Activated naive CD4-positive, alpha-beta T cell treated with anti-CD3 and anti-CD28 coated beads, Interleukin-2, amount 10 ng/mL, durations not matched to agents 7 days and 5 days (primary cell): Measurements from ENCODE around the gene RBM46.

Source experiments
- CTCF ChIA-PET: fragments of 350-600 bp; sonication (Branson Sonifier 250); formaldehyde crosslinking; loops from one replicate; lab custom pipeline; 2021; ENCODE audit warnings: antibody characterized with exemption; lab: Charles Lee
- DNase-seq: peaks from one replicate; pipeline ENCODE4 v3.0.0-alpha.2; 2020
- H3K27ac Mint-ChIP-seq: one replicate; pipeline ENCODE4 v1.8.0; 2021; ENCODE audit warnings: mild to moderate bottlenecking, moderate library complexity, mixed read lengths
- H3K27me3 Mint-ChIP-seq: one replicate; pipeline ENCODE4 v1.8.0; 2021; ENCODE audit warnings: mild to moderate bottlenecking, mixed read lengths
- H3K36me3 Mint-ChIP-seq: one replicate; pipeline ENCODE4 v1.8.0; 2021; ENCODE audit warnings: mixed read lengths
- H3K4me1 Mint-ChIP-seq: one replicate; pipeline ENCODE4 v1.8.0; 2021; ENCODE audit warnings: mixed read lengths
- H3K4me3 Mint-ChIP-seq: one replicate; pipeline ENCODE4 v1.8.0; 2021; ENCODE audit warnings: mild to moderate bottlenecking, moderate library complexity, mixed read lengths
- H3K9me3 Mint-ChIP-seq: one replicate; pipeline ENCODE4 v1.8.0; 2021; ENCODE audit warnings: mixed read lengths

The RBM46 gene

DNA sequence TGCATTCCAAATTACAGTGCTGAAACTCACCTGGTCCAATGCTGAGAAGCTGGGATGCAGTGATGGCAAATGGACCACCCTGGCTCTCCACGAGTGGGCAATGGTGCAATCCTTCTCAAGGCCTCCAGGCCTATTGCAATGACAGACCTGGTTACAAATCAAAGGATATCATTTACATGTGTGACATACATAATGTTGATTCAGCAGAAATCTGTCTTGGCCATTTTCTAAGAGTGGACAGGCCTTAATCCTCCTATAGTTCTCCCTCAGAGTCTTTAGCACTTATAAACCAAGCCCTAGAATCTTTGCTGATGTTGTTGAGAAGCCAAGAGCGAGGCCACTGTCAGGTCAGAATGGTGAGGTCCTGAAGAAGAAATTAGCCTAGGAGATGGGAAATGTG, 20.2 kb upstream of the RBM46 start:
- H3K9me3 Mint-ChIP-seq: no peaks in the 10 kb centered on the region
- no peaks in the 10 kb centered on the region for H3K36me3 Mint-ChIP-seq
- H3K27me3 Mint-ChIP-seq: no peaks in the 10 kb centered on the region
- H3K4me1 Mint-ChIP-seq: no peaks in the 10 kb centered on the region
- no peak for DNase-seq
- no peak overlapping the region for H3K4me3 Mint-ChIP-seq
- H3K27ac Mint-ChIP-seq: no peak overlapping the region
- CTCF ChIA-PET: no interaction called here

DNA sequence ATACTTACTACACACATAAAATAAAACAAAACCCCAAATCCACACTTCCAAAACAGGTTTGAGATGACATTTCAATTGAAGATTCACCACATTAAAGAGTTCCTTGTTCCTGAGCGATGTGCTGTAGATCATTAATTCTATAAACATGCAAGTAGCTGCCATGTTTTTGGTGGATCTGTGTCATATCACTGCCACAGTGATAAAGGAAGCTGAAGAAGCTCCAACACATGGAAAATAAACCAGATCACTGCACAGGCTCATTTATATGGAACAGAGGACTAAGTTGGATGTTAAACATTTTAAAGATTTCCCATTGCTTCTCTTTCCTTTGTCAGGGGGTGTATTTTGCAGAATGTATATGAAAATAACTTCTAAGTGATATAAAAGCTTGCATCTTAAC, 2.8 kb upstream of the RBM46 start:
- no peak overlapping the region for H3K4me3 Mint-ChIP-seq
- no peaks in the 10 kb centered on the region for H3K4me1 Mint-ChIP-seq
- no peak overlapping the region for H3K27ac Mint-ChIP-seq
- CTCF ChIA-PET: interaction anchor here (1.1 to 1.2 kb wide), 2 partner anchors 91 to 138 kb away, joined by 3 to 6 read pairs; no protein-coding TSS in a partner anchor
- peaks cover 9% of the 10 kb centered on the region for H3K27me3 Mint-ChIP-seq
- H3K9me3 Mint-ChIP-seq: no peaks in the 10 kb centered on the region
- H3K36me3 Mint-ChIP-seq: no peaks in the 10 kb centered on the region
- no peak for DNase-seq

DNA sequence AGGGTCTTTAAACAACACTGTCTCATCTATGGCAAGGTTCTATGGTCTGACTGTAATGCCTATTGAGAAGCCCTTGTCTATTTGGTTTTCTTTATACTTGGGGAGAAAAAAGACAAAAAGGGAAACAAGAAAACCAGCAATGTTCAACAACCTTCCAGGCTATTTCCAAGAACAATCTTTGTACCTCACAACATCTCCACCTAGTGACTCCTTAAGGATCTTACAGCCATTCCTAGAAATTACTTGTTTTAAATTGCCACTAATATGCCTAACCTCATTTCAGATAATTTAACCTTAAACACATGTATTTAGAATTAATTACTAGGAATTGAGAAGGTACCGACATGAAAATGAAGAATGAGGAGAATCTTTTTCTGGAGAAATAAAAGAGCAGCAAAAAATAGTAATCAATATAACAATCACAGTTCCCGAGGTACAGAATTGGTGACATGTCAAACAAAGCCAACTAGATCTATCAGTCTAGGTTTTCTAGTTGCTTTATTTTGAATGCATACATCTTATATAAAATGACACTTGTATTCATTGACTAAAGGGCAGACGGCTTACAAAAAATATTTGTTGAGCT, 1.6 kb upstream of the RBM46 start:
- Mint-ChIP-seq H3K4me1 (no peaks in the 10 kb centered on the region), H3K9me3 (no peaks in the 10 kb centered on the region), H3K27me3 (peaks cover 9% of the 10 kb centered on the region), H3K4me3 (no peak overlapping the region), H3K27ac (no peak overlapping the region), H3K36me3 (no peaks in the 10 kb centered on the region)
- no peak for DNase-seq
- CTCF ChIA-PET: interaction anchor here (1.1 to 1.5 kb wide), 3 partner anchors 92 to 141 kb away, joined by 3 to 6 read pairs (median 3); no protein-coding TSS in a partner anchor

DNA sequence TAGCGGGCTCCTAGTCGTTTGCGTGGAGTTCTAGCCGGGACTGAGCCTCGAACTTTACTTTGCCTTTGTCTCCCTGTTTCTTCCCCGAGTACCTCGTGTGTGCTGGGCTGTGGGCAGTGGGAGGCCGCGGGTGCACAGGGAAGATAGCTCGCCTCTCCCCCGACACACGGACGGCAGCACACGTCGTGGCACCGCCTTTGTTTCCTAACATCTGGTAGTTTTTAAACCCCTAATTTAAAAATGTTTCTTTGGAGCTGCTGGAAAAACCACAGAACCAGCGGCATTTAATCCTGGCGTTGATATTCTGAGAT, 866 bp downstream of the RBM46 start:
- H3K36me3 Mint-ChIP-seq: no peaks in the 10 kb centered on the region
- peaks cover 9% of the 10 kb centered on the region for H3K27me3 Mint-ChIP-seq
- CTCF ChIA-PET: no interaction called here
- H3K4me1 Mint-ChIP-seq: no peaks in the 10 kb centered on the region
- no peak overlapping the region for H3K4me3 Mint-ChIP-seq
- H3K27ac Mint-ChIP-seq: no peak overlapping the region
- no peaks in the 10 kb centered on the region for H3K9me3 Mint-ChIP-seq
- DNase-seq: no peak

DNA sequence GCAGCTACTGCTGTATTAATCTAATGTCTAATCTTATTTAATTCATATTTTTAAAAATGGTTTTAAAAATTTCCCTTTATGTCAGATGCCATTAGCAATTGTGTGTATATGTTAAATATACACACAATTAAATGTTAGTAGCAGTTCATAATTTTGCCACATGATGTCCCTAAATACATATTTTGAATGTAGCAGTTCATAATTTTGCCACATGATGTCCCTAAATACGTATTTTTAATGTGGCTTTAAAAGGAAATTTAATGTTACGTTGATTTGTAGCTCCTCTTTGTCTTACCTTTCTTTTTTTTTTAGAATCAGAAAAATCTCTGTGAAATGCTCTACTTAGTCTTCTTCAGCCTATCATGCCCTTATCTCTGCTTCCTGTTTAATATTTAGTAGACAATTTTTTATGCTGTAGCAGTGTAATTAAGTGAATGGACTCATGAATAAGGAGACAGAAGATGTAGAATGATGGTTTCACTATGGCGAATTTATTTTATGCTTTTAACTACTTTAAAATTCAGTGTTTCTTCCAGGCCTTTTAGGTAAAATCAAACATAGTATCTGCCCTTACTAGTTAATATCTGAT, 26.1 kb downstream of the RBM46 start:
- CTCF ChIA-PET: interaction anchor here (0.6 to 1.5 kb wide), 4 partner anchors 17 to 980 kb away, joined by 3 read pairs; no protein-coding TSS in a partner anchor
- DNase-seq: no peak
- no peaks in the 10 kb centered on the region for H3K27me3 Mint-ChIP-seq
- H3K27ac Mint-ChIP-seq: no peak overlapping the region
- no peaks in the 10 kb centered on the region for H3K36me3 Mint-ChIP-seq
- H3K4me1 Mint-ChIP-seq: no peaks in the 10 kb centered on the region
- H3K9me3 Mint-ChIP-seq: no peaks in the 10 kb centered on the region
- H3K4me3 Mint-ChIP-seq: no peak overlapping the region

DNA sequence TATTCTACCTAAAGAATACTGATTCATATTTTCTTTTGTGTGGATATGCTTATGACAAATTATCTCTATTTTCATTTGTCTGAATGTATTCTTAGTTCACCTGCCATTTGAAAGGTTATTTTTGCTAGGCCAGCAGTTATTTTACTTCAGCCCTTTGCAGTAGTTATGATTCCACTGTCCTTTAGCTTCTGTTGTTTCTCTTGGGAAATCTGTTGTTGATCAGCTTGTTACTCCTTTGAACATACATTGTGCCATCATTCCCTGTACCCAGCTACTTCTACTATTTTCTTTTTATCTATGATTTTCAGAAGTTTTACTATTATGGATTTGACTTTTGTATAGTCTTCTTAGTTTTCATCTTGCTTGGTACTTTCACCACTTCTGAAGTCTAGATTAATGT, 37.2 kb downstream of the RBM46 start:
- Mint-ChIP-seq H3K4me1 (no peaks in the 10 kb centered on the region), H3K36me3 (no peaks in the 10 kb centered on the region), H3K27ac (no peak overlapping the region), H3K27me3 (no peaks in the 10 kb centered on the region), H3K9me3 (no peaks in the 10 kb centered on the region), H3K4me3 (no peak overlapping the region)
- CTCF ChIA-PET: no interaction called here
- no peak for DNase-seq

DNA sequence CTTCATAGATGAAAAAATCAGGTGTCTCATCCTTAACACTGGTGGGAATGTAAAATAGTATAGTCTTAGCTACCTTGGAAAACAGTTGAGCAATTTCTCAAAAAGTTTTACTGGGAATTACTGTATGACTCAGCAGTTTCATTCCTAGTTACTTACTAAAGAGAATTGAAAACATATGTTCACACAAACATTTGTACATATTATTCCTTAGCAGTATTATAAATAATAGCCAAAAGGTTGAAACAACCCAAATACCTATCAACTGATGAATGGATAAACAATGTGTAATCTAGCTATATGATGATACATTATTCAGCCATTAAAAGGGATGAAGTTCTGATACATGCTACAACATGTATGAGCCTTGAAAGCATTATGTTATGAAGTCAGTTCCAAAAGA, 41.7 kb downstream of the RBM46 start:
- no peaks in the 10 kb centered on the region for H3K9me3 Mint-ChIP-seq

DNA sequence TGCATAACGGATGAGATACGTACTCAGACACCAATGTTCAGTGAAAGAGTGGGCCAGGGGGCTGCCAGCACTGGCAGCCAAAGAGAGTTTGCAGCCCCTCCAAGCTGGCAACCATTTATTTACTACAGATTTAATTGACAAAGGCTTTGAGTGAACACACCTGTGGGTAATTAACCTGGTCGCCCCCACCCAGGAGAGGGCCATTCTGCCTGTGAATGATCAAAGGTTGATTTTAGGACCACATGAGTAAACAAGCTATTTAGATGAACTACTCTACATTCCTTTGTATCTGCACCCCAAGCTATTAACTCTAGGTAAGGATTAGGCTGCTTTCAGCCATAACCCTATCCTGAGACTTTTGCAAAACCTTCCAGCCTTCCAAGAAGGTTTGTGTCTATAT, 55.0 kb downstream of the RBM46 start:
- CTCF ChIA-PET: no interaction called here
- H3K36me3 Mint-ChIP-seq: no peaks in the 10 kb centered on the region
- peaks cover 2% of the 10 kb centered on the region for H3K9me3 Mint-ChIP-seq
- no peaks in the 10 kb centered on the region for H3K27me3 Mint-ChIP-seq
- no peak overlapping the region for H3K4me3 Mint-ChIP-seq
- H3K27ac Mint-ChIP-seq: no peak overlapping the region
- H3K4me1 Mint-ChIP-seq: no peaks in the 10 kb centered on the region
- no peak for DNase-seq

More for the DNA sequence above, 41.7 kb downstream of the RBM46 start:
- no peaks in the 10 kb centered on the region for H3K27me3 Mint-ChIP-seq
- no peaks in the 10 kb centered on the region for H3K4me1 Mint-ChIP-seq
- H3K4me3 Mint-ChIP-seq: no peak overlapping the region
- H3K27ac Mint-ChIP-seq: no peak overlapping the region
- H3K36me3 Mint-ChIP-seq: no peaks in the 10 kb centered on the region
- no peak for DNase-seq
- CTCF ChIA-PET: no interaction called here

DNA sequence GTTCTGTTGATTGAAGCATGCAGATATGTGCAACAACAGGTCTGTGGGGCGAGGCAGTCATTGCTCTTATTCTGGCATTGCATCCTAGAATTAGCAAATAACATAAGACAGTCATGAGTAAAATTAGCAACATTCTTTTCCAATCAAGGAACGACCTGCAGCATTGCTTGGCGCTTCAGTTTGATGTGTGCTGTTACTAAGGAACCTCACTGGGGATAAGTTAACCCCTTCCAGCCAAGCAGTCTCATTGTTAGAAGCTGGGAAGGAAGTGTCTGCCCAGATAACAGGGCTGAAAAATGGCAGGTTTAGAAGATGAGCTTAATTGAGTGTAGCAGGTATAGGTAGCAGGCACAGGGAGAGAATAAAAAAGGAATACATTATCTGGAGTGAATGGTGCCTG, 55.4 kb downstream of the RBM46 start:
- H3K27me3 Mint-ChIP-seq: no peaks in the 10 kb centered on the region
- no peaks in the 10 kb centered on the region for H3K36me3 Mint-ChIP-seq
- H3K27ac Mint-ChIP-seq: no peak overlapping the region
- peaks cover 2% of the 10 kb centered on the region for H3K9me3 Mint-ChIP-seq
- H3K4me3 Mint-ChIP-seq: no peak overlapping the region
- H3K4me1 Mint-ChIP-seq: no peaks in the 10 kb centered on the region
- no peak for DNase-seq
- CTCF ChIA-PET: no interaction called here

DNA sequence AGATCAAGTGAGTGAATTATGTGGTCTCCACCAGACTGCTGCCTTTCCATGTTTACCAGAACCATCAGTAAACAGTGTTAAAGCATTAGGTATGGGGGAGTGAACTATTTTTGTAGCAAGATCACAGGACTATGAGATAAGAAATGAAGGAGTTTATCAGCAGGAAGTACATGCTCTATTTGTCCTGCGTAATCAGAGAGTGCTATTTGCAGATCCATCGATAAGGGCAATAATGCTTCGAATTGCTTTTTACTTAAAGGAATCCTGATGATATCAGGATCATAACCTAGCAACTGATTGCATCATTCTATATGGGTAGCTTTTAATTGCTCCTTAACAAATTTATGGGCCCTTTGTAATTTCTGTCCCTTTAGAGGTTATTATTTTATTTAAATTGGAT, 57.1 kb downstream of the RBM46 start:
- Mint-ChIP-seq H3K4me3 (no peak overlapping the region), H3K9me3 (no peaks in the 10 kb centered on the region), H3K27ac (no peak overlapping the region), H3K36me3 (no peaks in the 10 kb centered on the region), H3K27me3 (no peaks in the 10 kb centered on the region), H3K4me1 (no peaks in the 10 kb centered on the region)
- no peak for DNase-seq
- CTCF ChIA-PET: no interaction called here

DNA sequence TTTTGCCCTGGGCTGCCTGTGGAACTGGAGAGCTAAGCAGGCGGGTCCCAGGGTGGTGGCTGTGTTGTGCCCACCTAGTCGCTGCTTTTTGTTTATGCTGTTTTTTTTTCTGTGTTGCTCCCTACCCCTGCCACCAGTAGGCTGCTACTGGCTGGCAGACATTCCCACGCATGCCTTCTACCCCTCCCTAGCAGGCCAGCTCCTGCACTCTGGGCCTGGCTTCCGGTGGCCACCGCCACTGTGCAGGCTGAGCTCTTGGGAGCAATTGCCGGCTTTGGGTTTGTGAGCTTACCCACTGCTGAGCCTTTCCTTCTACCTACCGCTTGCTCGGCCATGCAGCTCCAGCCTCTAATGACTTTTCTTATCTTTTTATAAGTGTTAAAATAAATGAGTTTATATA, 57.6 kb downstream of the RBM46 start:
- Mint-ChIP-seq H3K4me3 (no peak overlapping the region), H3K4me1 (no peaks in the 10 kb centered on the region), H3K9me3 (no peaks in the 10 kb centered on the region), H3K27me3 (no peaks in the 10 kb centered on the region), H3K36me3 (no peaks in the 10 kb centered on the region), H3K27ac (no peak overlapping the region)
- CTCF ChIA-PET: no interaction called here
- DNase-seq: no peak

DNA sequence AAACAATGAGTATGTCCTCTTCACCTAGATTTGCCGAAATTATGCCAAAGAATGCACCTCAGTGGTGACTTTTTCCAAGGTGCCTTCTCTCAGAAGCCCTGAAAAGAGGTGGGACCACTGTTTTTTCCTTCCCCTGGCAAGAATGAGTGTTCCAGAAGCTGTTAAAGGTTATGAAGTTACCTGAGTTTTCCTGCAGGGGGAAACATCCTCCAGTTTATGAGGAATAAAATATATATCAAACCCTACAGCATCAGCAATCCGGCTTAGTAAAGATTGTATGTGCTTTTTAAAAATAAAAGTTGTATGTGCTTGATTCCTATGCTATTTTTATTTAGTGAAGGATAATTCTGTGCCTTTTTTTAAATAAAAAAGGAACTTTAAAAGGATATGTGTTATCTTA, 73.3 kb downstream of the RBM46 start:
- Mint-ChIP-seq H3K4me3 (no peak overlapping the region), H3K9me3 (no peaks in the 10 kb centered on the region), H3K27me3 (no peaks in the 10 kb centered on the region), H3K36me3 (no peaks in the 10 kb centered on the region), H3K27ac (no peak overlapping the region), H3K4me1 (no peaks in the 10 kb centered on the region)
- CTCF ChIA-PET: no interaction called here
- no peak for DNase-seq

DNA sequence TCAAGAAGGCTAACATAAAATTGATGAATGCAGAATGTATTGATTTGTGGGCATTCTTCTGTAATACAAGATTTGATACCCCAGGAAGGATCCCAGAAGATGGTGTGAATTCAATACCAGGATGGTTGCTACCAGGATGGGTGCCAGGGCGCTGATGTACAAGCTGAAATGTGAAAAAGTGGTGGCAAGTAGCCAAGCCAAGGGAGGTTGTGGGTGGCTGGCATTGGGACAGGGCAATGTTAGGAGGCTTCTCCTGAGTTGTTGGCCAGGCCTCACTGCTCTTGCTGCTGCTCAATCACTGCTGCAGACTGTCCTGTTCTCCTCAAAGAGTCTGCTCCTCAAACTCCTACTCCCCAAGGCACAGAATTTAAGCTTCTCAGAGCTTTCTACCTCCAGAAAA, 77.1 kb downstream of the RBM46 start:
- CTCF ChIA-PET: interaction anchor here (0.6 kb wide), 1 partner anchor 22 kb away, joined by 3 read pairs; no protein-coding TSS in a partner anchor

DNA sequence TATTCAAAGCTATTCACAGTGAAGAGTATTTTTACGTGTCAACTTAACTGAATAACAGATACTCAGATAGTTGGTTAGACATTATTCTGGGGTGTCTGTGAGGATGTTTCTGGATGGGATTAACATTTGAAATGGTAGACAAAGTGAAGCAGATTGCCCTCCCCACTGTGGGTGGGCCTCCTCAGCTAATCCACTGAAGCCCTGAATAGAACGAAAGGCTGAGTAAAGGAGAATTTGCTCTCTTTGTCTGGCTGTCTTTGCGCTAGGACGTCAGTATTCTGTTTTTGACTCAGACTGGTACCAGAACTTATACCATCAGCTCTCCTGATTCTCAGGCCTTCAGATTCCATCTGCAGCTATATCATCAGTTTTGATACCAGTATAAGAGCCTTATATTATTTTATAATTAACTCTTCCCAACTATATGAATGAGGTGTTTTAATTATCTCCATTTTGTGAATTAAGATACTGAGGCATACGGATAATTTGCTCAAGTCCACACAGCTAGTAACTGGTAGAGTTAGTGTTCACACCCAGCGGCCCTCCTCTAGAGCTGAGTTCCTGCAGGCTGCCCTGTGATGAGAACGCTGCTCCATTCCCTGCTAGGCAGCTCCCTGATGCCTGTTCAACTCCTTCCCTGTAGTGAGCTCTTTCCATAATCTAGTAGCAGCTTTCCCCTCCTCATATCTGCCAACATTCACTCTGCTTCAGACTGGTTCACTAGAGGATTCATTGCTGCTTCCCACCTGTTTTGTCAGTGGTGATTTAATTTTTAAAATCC, 87.5 kb downstream of the RBM46 start:
- Mint-ChIP-seq H3K36me3 (no peaks in the 10 kb centered on the region), H3K27me3 (no peaks in the 10 kb centered on the region), H3K4me1 (no peaks in the 10 kb centered on the region), H3K9me3 (peaks cover 9% of the 10 kb centered on the region), H3K27ac (no peak overlapping the region), H3K4me3 (no peak overlapping the region)
- CTCF ChIA-PET: no interaction called here
- no peak for DNase-seq

More for the DNA sequence above, 77.1 kb downstream of the RBM46 start:
- H3K4me3 Mint-ChIP-seq: no peak overlapping the region
- H3K9me3 Mint-ChIP-seq: no peaks in the 10 kb centered on the region
- H3K27ac Mint-ChIP-seq: no peak overlapping the region
- H3K27me3 Mint-ChIP-seq: no peaks in the 10 kb centered on the region
- H3K4me1 Mint-ChIP-seq: no peaks in the 10 kb centered on the region
- H3K36me3 Mint-ChIP-seq: no peaks in the 10 kb centered on the region
- no peak for DNase-seq

DNA sequence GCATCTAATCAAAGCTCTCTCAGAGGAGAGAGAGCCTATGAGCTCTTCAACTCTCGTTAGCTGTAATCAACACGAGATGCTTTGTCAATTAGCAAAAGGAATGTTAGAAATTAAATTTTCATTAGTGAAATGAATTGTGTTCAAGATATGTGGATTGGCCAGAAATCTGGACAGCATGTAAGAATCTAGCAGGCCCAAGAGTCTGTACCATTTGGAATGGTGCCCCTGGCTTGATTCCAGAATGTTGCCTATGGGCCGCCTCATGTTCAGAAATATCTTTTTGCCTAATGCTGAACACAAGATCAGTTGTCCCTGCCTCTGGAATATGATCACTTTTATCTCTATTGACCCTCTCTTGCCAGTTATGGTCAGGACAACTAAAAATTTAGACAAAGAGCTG, 88.2 kb downstream of the RBM46 start:
- H3K36me3 Mint-ChIP-seq: no peaks in the 10 kb centered on the region
- H3K27ac Mint-ChIP-seq: no peak overlapping the region
- no peaks in the 10 kb centered on the region for H3K27me3 Mint-ChIP-seq
- H3K4me3 Mint-ChIP-seq: no peak overlapping the region
- no peaks in the 10 kb centered on the region for H3K4me1 Mint-ChIP-seq
- no peak for DNase-seq
- peaks cover 8% of the 10 kb centered on the region for H3K9me3 Mint-ChIP-seq
- CTCF ChIA-PET: no interaction called here
